H9 (cell line): ENCODE results near the gene MRPL21. TPM values are rescaled to one million over a fixed set of nuclear protein-coding genes. Genes with fewer than 3 reads are reported as not detected.

Experiments used
- DNase-seq: peaks from one replicate; pipeline ENCODE4 v3.0.0-alpha.2; 2017
- H2AFZ ChIP-seq: one replicate; pipeline ENCODE4 v1.6.1; 2013; ENCODE audit warnings: mild to moderate bottlenecking, low read length, control low read depth, moderate library complexity
- H2AK5ac ChIP-seq: 2 replicates; pipeline ENCODE4 v1.6.1; 2013; ENCODE audit warnings: low read length, control low read depth, mixed read lengths; ENCODE audit not compliant: insufficient read length
- H2BK120ac ChIP-seq: one replicate; pipeline ENCODE4 v1.6.1; 2013; ENCODE audit warnings: low read depth, mild to moderate bottlenecking, low read length, control low read depth, inconsistent platforms; ENCODE audit not compliant: poor library complexity, severe bottlenecking
- H2BK12ac ChIP-seq: 2 replicates; pipeline ENCODE4 v1.6.1; 2013; ENCODE audit warnings: low read length, control low read depth, mixed read lengths, low read depth; ENCODE audit not compliant: insufficient read length
- H2BK15ac ChIP-seq: 2 replicates; pipeline ENCODE4 v1.6.1; 2013; ENCODE audit warnings: low read depth, low read length, control low read depth
- H2BK20ac ChIP-seq: one replicate; pipeline ENCODE4 v1.6.1; 2013; ENCODE audit warnings: low read depth, mild to moderate bottlenecking, low read length, control low read depth, inconsistent platforms; ENCODE audit not compliant: poor library complexity, severe bottlenecking
- H2BK5ac ChIP-seq: 2 replicates; pipeline ENCODE4 v1.6.1; 2013; ENCODE audit warnings: low read length, control low read depth, mixed read lengths; ENCODE audit not compliant: insufficient read length
- H3K14ac ChIP-seq: 2 replicates; pipeline ENCODE4 v1.6.1; 2013; ENCODE audit warnings: low read length, control low read depth; ENCODE audit not compliant: insufficient read depth
- H3K18ac ChIP-seq: 2 replicates; pipeline ENCODE4 v1.6.1; 2013; ENCODE audit warnings: low read depth, mild to moderate bottlenecking, mixed read lengths, low read length, control low read depth; ENCODE audit not compliant: insufficient read length
- H3K23ac ChIP-seq: 2 replicates; pipeline ENCODE4 v1.6.1; 2013; ENCODE audit warnings: low read length, control low read depth, mixed read lengths, low read depth; ENCODE audit not compliant: insufficient read length
- H3K23me2 ChIP-seq: 2 replicates; pipeline ENCODE4 v1.6.1; 2013; ENCODE audit warnings: low read depth, mild to moderate bottlenecking, mixed read lengths, low read length, control low read depth; ENCODE audit not compliant: insufficient read length, poor library complexity, severe bottlenecking
- H3K27ac ChIP-seq: 2 replicates; pipeline ENCODE4 v1.5.1; 2013; ENCODE audit warnings: low read length, control low read depth, mixed read lengths, low read depth; ENCODE audit not compliant: insufficient read length
- H3K27me3 ChIP-seq: 2 replicates; pipeline ENCODE4 v1.6.1; 2013; ENCODE audit warnings: low read length, control low read depth, inconsistent platforms; ENCODE audit not compliant: insufficient read depth
- H3K4ac ChIP-seq: 2 replicates; pipeline ENCODE4 v1.6.1; 2013; ENCODE audit warnings: low read depth, mild to moderate bottlenecking, control low read depth, inconsistent platforms, low read length, moderate library complexity
- H3K4me1 ChIP-seq: 2 replicates; pipeline ENCODE4 v1.6.1; 2013; ENCODE audit warnings: low read length, control low read depth, inconsistent platforms; ENCODE audit not compliant: insufficient read depth
- H3K4me2 ChIP-seq: 2 replicates; pipeline ENCODE4 v1.6.1; 2013; ENCODE audit warnings: low read length, control low read depth, mixed read lengths; ENCODE audit not compliant: insufficient read length, insufficient read depth
- H3K56ac ChIP-seq: 2 replicates; pipeline ENCODE4 v1.6.1; 2013; ENCODE audit warnings: low read depth, mild to moderate bottlenecking, mixed read lengths, low read length, control low read depth; ENCODE audit not compliant: insufficient read length
- H3K79me1 ChIP-seq: 2 replicates; pipeline ENCODE4 v1.6.1; 2013; ENCODE audit warnings: low read depth, mild to moderate bottlenecking, moderate library complexity, low read length, control low read depth, inconsistent platforms; ENCODE audit not compliant: insufficient read depth, poor library complexity, severe bottlenecking
- H3K79me2 ChIP-seq: 2 replicates; pipeline ENCODE4 v1.6.1; 2013; ENCODE audit warnings: low read length, control low read depth, inconsistent platforms; ENCODE audit not compliant: insufficient read depth
- H3K9ac ChIP-seq: 2 replicates; pipeline ENCODE4 v1.6.1; 2013; ENCODE audit warnings: low read length, control low read depth, mixed read lengths; ENCODE audit not compliant: insufficient read length; ENCODE audit errors: extremely low read depth
- H3K9me3 ChIP-seq: one replicate; pipeline ENCODE4 v1.6.1; 2013; ENCODE audit warnings: low read depth, low read length, inconsistent platforms; ENCODE audit not compliant: control insufficient read depth
- H3T11ph ChIP-seq: one replicate; pipeline ENCODE4 v1.6.1; 2013; ENCODE audit warnings: mild to moderate bottlenecking, low read length, control low read depth, inconsistent platforms
- H4K20me1 ChIP-seq: one replicate; pipeline ENCODE4 v1.6.1; 2013; ENCODE audit not compliant: control insufficient read depth, insufficient read length, insufficient read depth
- H4K5ac ChIP-seq: 2 replicates; pipeline ENCODE4 v1.6.1; 2013; ENCODE audit warnings: low read depth, mild to moderate bottlenecking, mixed read lengths, low read length, control low read depth; ENCODE audit not compliant: insufficient read length
- H4K8ac ChIP-seq: replicated peaks from 2 replicates; pipeline ENCODE4 v1.6.1; 2013; ENCODE audit warnings: low read length, control low read depth, mixed read lengths, low read depth; ENCODE audit not compliant: insufficient read length
- H4K91ac ChIP-seq: 2 replicates; pipeline ENCODE4 v1.6.1; 2013; ENCODE audit warnings: low read depth, mild to moderate bottlenecking, moderate library complexity, mixed read lengths, low read length, control low read depth; ENCODE audit not compliant: insufficient read length
- H3K27ac Mint-ChIP-seq, 3 experiments: 2 replicates in 2 of 3; 3 replicates in 1 of 3; pipeline ENCODE4 v1.8.0; 2020 to 2021; ENCODE audit warnings: mixed read lengths in 3 of 3, mild to moderate bottlenecking in 1 of 3, moderate library complexity in 1 of 3
- H3K27me3 Mint-ChIP-seq: 2 replicates; pipeline ENCODE4 v1.8.0; 2021; ENCODE audit warnings: low read depth, mild to moderate bottlenecking, moderate library complexity, mixed read lengths
- H3K36me3 Mint-ChIP-seq, 3 experiments: 2 replicates in 2 of 3; 3 replicates in 1 of 3; pipeline ENCODE4 v1.8.0; 2020 to 2021; ENCODE audit warnings: low read depth in 3 of 3, mixed read lengths in 3 of 3; ENCODE audit not compliant: insufficient read depth in 1 of 3
- H3K4me1 Mint-ChIP-seq, 2 experiments: 2 replicates each; pipeline ENCODE4 v1.8.0; 2020; ENCODE audit warnings: mixed read lengths in 2 of 2
- H3K4me3 Mint-ChIP-seq, 2 experiments: 2 replicates in 1 of 2; 3 replicates in 1 of 2; pipeline ENCODE4 v1.8.0; 2020 to 2021; ENCODE audit warnings: mild to moderate bottlenecking in 2 of 2, mixed read lengths in 2 of 2, moderate library complexity in 1 of 2
- H3K9me3 Mint-ChIP-seq, 2 experiments: 2 replicates in 1 of 2; 3 replicates in 1 of 2; pipeline ENCODE4 v1.8.0; 2020; ENCODE audit warnings: mild to moderate bottlenecking in 2 of 2, mixed read lengths in 2 of 2, moderate library complexity in 1 of 2
- WGBS: extraction: QIAGEN DNeasy Blood & Tissue Kit; methylation state at CpG from one replicate; pipeline ENCODE4 v1.1.7; 2013; ENCODE audit warnings: missing lambda C conversion rate, low lambda C conversion rate, mixed read lengths; ENCODE audit not compliant: insufficient read length; ENCODE audit errors: extremely low coverage; 5-methylcytosine and 5-hydroxymethylcytosine counted together
- total RNA-seq: library from RNA; stranded (reverse); gene quantifications from 2 replicates; pipeline ENCODE4 v1.2.1, GENCODE V29; 2021
- TF ChIP-seq, protein P1 (sequence below): fragments of 200-600 bp; sonication (generic); conservative IDR thresholded peaks from 3 replicates; pipeline ENCODE4 v1.8.0; 2021; ENCODE audit warnings: antibody characterized with exemption, mild to moderate bottlenecking

Gene MRPL21
- total RNA-seq, 1 experiment from 2014 or later, result 91.5 TPM

DNA sequence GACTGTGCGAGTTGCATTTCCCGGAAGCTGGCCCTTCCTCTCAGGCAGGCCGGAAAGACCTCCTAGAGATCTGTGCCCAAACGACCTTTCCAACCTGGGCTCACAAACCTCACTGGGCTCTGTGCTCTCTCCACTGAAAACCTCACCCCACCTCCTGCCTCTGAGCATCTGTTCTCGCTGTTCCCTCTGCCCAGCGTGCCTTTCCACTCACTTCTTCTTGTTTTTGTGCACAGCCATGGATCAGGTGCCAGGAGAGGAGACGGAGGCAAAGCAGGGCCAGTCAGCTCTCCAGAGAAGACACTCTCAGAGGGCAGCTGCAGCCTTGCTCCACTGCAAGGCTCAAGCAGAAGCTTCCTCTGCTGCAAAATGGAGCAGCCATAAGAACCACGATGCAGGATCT lies 51.0 kb downstream of the MRPL21 start:
- Histone ChIP-seq H4K20me1 (no peaks in the 10 kb centered on the region), H4K8ac (no peak overlapping the region), H3T11ph (no peak overlapping the region), H4K5ac (no peak overlapping the region), H3K79me1 (no peaks in the 10 kb centered on the region), H3K14ac (no peak overlapping the region), H2BK15ac (no peak overlapping the region), H3K23me2 (peaks cover 6% of the 10 kb centered on the region), H3K18ac (no peak overlapping the region), H3K4ac (no peak overlapping the region), H3K4me2 (no peak overlapping the region), H2BK12ac (no peak overlapping the region), H3K27ac (no peak overlapping the region), H2AFZ (no peak overlapping the region), H3K79me2 (no peaks in the 10 kb centered on the region), H3K4me1 (no peaks in the 10 kb centered on the region), H2BK5ac (no peak overlapping the region), H3K9ac (no peak overlapping the region), H4K91ac (no peak overlapping the region), H3K27me3 (peaks cover 6% of the 10 kb centered on the region; the same call in 1 of the 2 replicates), H3K9me3 (no peaks in the 10 kb centered on the region), H3K56ac (no peak overlapping the region), H3K23ac (no peak overlapping the region), H2AK5ac (no peak overlapping the region), H2BK120ac (no peak overlapping the region), H2BK20ac (no peak overlapping the region)
- no peak overlapping the region for H3K27ac Mint-ChIP-seq
- H3K4me3 Mint-ChIP-seq, result no peak overlapping the region
- no CpG with 5 or more reads among the region's 8 CpGs for WGBS
- TF ChIP-seq, protein P1, sequence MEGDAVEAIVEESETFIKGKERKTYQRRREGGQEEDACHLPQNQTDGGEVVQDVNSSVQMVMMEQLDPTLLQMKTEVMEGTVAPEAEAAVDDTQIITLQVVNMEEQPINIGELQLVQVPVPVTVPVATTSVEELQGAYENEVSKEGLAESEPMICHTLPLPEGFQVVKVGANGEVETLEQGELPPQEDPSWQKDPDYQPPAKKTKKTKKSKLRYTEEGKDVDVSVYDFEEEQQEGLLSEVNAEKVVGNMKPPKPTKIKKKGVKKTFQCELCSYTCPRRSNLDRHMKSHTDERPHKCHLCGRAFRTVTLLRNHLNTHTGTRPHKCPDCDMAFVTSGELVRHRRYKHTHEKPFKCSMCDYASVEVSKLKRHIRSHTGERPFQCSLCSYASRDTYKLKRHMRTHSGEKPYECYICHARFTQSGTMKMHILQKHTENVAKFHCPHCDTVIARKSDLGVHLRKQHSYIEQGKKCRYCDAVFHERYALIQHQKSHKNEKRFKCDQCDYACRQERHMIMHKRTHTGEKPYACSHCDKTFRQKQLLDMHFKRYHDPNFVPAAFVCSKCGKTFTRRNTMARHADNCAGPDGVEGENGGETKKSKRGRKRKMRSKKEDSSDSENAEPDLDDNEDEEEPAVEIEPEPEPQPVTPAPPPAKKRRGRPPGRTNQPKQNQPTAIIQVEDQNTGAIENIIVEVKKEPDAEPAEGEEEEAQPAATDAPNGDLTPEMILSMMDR, result no peak
- H3K9me3 Mint-ChIP-seq, result no peaks in the 10 kb centered on the region
- peaks cover 70% of the 10 kb centered on the region for H3K27me3 Mint-ChIP-seq
- peaks cover 5% of the 10 kb centered on the region in 2 experiments; a peak in 2 of 4 replicates for H3K4me1 Mint-ChIP-seq
- H3K36me3 Mint-ChIP-seq, result no peaks in the 10 kb centered on the region
- no peak for DNase-seq
